Measurements from ENCODE around the gene WWOX. TPM values are rescaled to one million over a fixed set of nuclear protein-coding genes. Genes with fewer than 3 reads are reported as not detected.

The WWOX gene
- total RNA-seq, 2 donors from 2014 or later, result 30.0 to 35.4 TPM

- no peak for DNase-seq
- WGBS, 2 experiments (ENCODE audit: insufficient coverage in 1 of 2, insufficient read length in 1 of 2), result 75 to 92% methylated on average over 1 of the region's 2 CpGs
- H3K4me3 ChIP-seq (ENCODE audit: low read length), result no peak overlapping the region
- H3K4me1 Mint-ChIP-seq, result peaks cover 2% of the 10 kb centered on the region
- H3K27me3 Mint-ChIP-seq (ENCODE audit: insufficient read depth), result peaks cover 2% of the 10 kb centered on the region
- H3K4me1 ChIP-seq (ENCODE audit: control insufficient read depth, insufficient read depth, low read length), result no peaks in the 10 kb centered on the region
- peaks cover 8% of the 10 kb centered on the region for H3K9me3 Mint-ChIP-seq
- no peak overlapping the region for H3K27ac ChIP-seq (ENCODE audit: low read depth, low read length)
- peaks cover 10% of the 10 kb centered on the region for H3K9me3 ChIP-seq (ENCODE audit: control insufficient read depth, low read length)
- no peaks in the 10 kb centered on the region for H3K36me3 ChIP-seq (ENCODE audit: control insufficient read depth, insufficient read depth, low read length)
- H3K27me3 ChIP-seq (ENCODE audit: control insufficient read depth, insufficient read depth, low read length, poor library complexity, severe bottlenecking), result no peaks in the 10 kb centered on the region
- H3K27ac Mint-ChIP-seq, result no peak overlapping the region
- H3K9ac ChIP-seq (ENCODE audit: extremely low read depth, low read length, poor library complexity, severe bottlenecking), result no peak overlapping the region
- TF ChIP-seq CTCF (conservative IDR thresholded peaks at IDR 0.05), result no peak
- H3K4me3 Mint-ChIP-seq, result no peak overlapping the region
- H3K36me3 Mint-ChIP-seq (ENCODE audit: low read depth), result no peaks in the 10 kb centered on the region
Observed at GRCh38 chr16:78746718-78747117, 647.3 kb downstream of the WWOX start.

- no peak overlapping the region for H3K9ac ChIP-seq (ENCODE audit: extremely low read depth, low read length, poor library complexity, severe bottlenecking)
- no peak for TF ChIP-seq CTCF (conservative IDR thresholded peaks at IDR 0.05)
- Mint-ChIP-seq H3K4me3 (no peak overlapping the region), H3K36me3 (ENCODE audit: low read depth) (no peaks in the 10 kb centered on the region), H3K4me1 (no peaks in the 10 kb centered on the region), H3K27me3 (ENCODE audit: insufficient read depth) (peaks cover 2% of the 10 kb centered on the region), H3K27ac (no peak overlapping the region), H3K9me3 (peaks cover 5% of the 10 kb centered on the region)
- peaks cover 10% of the 10 kb centered on the region for H3K9me3 ChIP-seq (ENCODE audit: control insufficient read depth, low read length)
- H3K36me3 ChIP-seq (ENCODE audit: control insufficient read depth, insufficient read depth, low read length), result no peaks in the 10 kb centered on the region
- H3K4me1 ChIP-seq (ENCODE audit: control insufficient read depth, insufficient read depth, low read length), result no peaks in the 10 kb centered on the region
- no peak for DNase-seq
- 93 to 96% methylated on average over 6 to 9 of the region's 9 CpGs for WGBS, 2 experiments (ENCODE audit: insufficient coverage in 1 of 2, insufficient read length in 1 of 2)
- no peak overlapping the region for H3K4me3 ChIP-seq (ENCODE audit: low read length)
- no peaks in the 10 kb centered on the region for H3K27me3 ChIP-seq (ENCODE audit: control insufficient read depth, insufficient read depth, low read length, poor library complexity, severe bottlenecking)
- H3K27ac ChIP-seq (ENCODE audit: low read depth, low read length), result no peak overlapping the region
Observed at GRCh38 chr16:78748220-78748929, 648.9 kb downstream of the WWOX start.

DNA sequence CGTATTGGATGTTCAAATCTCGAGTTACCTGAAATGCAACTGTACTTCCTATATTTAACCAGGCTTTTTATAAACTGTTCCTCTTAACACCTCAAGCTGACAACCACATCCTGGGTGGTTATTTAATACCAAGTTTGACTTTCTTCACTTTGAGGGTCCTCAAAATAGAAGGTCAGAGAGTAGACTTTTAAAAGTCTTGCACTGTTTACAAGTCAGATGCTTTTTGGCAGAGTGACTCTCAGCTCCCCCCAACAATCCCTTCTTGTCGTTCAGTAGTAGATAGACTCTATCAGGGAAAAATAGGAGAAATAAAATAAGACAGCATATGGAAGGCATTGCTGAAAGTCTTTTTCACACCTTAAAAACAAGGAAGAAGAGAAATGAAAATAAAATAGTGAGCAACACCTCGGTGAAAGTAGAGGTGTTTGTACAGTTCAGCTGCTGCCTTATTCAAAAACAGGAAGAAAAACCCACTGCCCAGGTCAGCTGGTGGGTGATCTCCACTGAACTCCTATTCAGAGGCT lies 650.4 kb downstream of the WWOX start:
- Histone ChIP-seq H3K27ac (ENCODE audit: low read depth, low read length) (no peak overlapping the region), H3K4me3 (ENCODE audit: low read length) (no peak overlapping the region), H3K9me3 (ENCODE audit: control insufficient read depth, low read length) (peaks cover 10% of the 10 kb centered on the region), H3K4me1 (ENCODE audit: control insufficient read depth, insufficient read depth, low read length) (no peaks in the 10 kb centered on the region), H3K27me3 (ENCODE audit: control insufficient read depth, insufficient read depth, low read length, poor library complexity, severe bottlenecking) (no peaks in the 10 kb centered on the region), H3K9ac (ENCODE audit: extremely low read depth, low read length, poor library complexity, severe bottlenecking) (no peak overlapping the region), H3K36me3 (ENCODE audit: control insufficient read depth, insufficient read depth, low read length) (no peaks in the 10 kb centered on the region)
- 94 to 100% methylated on average over 1 to 4 of the region's 4 CpGs for WGBS, 2 experiments (ENCODE audit: insufficient coverage in 1 of 2, insufficient read length in 1 of 2)
- no peak for DNase-seq
- peaks cover 2% of the 10 kb centered on the region for H3K27me3 Mint-ChIP-seq (ENCODE audit: insufficient read depth)
- H3K36me3 Mint-ChIP-seq (ENCODE audit: low read depth), result no peaks in the 10 kb centered on the region
- no peak overlapping the region for H3K27ac Mint-ChIP-seq
- peaks cover 5% of the 10 kb centered on the region for H3K9me3 Mint-ChIP-seq
- no peaks in the 10 kb centered on the region for H3K4me1 Mint-ChIP-seq
- TF ChIP-seq CTCF (conservative IDR thresholded peaks at IDR 0.05), result no peak
- H3K4me3 Mint-ChIP-seq, result no peak overlapping the region

Data from endodermal cell (in vitro differentiated cells).